Measurements from ENCODE around the gene TSSK1B. TPM values are rescaled to one million over a fixed set of nuclear protein-coding genes. Genes with fewer than 3 reads are reported as not detected.

Gene TSSK1B
- total RNA-seq, 2 experiments from 2014 or later = not detected

GRCh38 chr5:113452941-113453340 is 18.2 kb upstream of the TSSK1B start:
- no peak overlapping the region for H3K27ac Mint-ChIP-seq
- CTCF ChIA-PET = no interaction called here
- peaks cover 4% of the 10 kb centered on the region for H3K4me1 Mint-ChIP-seq (ENCODE audit: low read depth)
- TF ChIP-seq CTCF (IDR thresholded peaks at IDR 0.05) = no peak
- no peak for ATAC-seq
- H3K9me3 Mint-ChIP-seq = no peaks in the 10 kb centered on the region
- H3K36me3 Mint-ChIP-seq (ENCODE audit: low read depth) = no peaks in the 10 kb centered on the region
- no peak overlapping the region for H3K4me3 Mint-ChIP-seq
- POLR2A ChIA-PET = no interaction called here
- intact Hi-C loops (cut with micrococcal nuclease) = no loop called here
- DNase-seq = no peak
- peaks cover under 1% of the 10 kb centered on the region for H3K27me3 Mint-ChIP-seq

GRCh38 chr5:113451797-113452196 is 17.0 kb upstream of the TSSK1B start:
- CTCF ChIA-PET = no interaction called here
- ATAC-seq (no peak), DNase-seq (no peak)
- H3K9me3 Mint-ChIP-seq = no peaks in the 10 kb centered on the region
- peaks cover 4% of the 10 kb centered on the region for H3K4me1 Mint-ChIP-seq (ENCODE audit: low read depth)
- H3K4me3 Mint-ChIP-seq = no peak overlapping the region
- POLR2A ChIA-PET = no interaction called here
- peaks cover 7% of the 10 kb centered on the region for H3K27me3 Mint-ChIP-seq
- no peaks in the 10 kb centered on the region for H3K36me3 Mint-ChIP-seq (ENCODE audit: low read depth)
- no peak overlapping the region for H3K27ac Mint-ChIP-seq
- no peak for TF ChIP-seq CTCF (IDR thresholded peaks at IDR 0.05)
- intact Hi-C loops (cut with micrococcal nuclease) = no loop called here

- intact Hi-C loops (cut with micrococcal nuclease) = no loop called here
- no peaks in the 10 kb centered on the region for H3K36me3 Mint-ChIP-seq (ENCODE audit: low read depth)
- no peak overlapping the region for H3K27ac Mint-ChIP-seq
- ChIA-PET CTCF (no interaction called here), POLR2A (no interaction called here)
- H3K27me3 Mint-ChIP-seq = peaks cover 11% of the 10 kb centered on the region
- no peak for TF ChIP-seq CTCF (IDR thresholded peaks at IDR 0.05)
- ATAC-seq (no peak), DNase-seq (no peak)
- H3K4me3 Mint-ChIP-seq = no peak overlapping the region
- no peaks in the 10 kb centered on the region for H3K9me3 Mint-ChIP-seq
- H3K4me1 Mint-ChIP-seq (ENCODE audit: low read depth) = peaks cover 4% of the 10 kb centered on the region
Observed at GRCh38 chr5:113450929-113451328, 16.1 kb upstream of the TSSK1B start.

GRCh38 chr5:113450462-113450861 is 15.7 kb upstream of the TSSK1B start:
- TF ChIP-seq CTCF (IDR thresholded peaks at IDR 0.05) = no peak
- intact Hi-C loops (cut with micrococcal nuclease) = no loop called here
- no peak for DNase-seq
- Mint-ChIP-seq H3K9me3 (no peaks in the 10 kb centered on the region), H3K4me3 (no peak overlapping the region), H3K27ac (no peak overlapping the region), H3K36me3 (ENCODE audit: low read depth) (no peaks in the 10 kb centered on the region), H3K4me1 (ENCODE audit: low read depth) (peaks cover 4% of the 10 kb centered on the region), H3K27me3 (peaks cover 13% of the 10 kb centered on the region)
- ChIA-PET CTCF (no interaction called here), POLR2A (no interaction called here)
- ATAC-seq = no peak

- H3K9me3 Mint-ChIP-seq = no peaks in the 10 kb centered on the region
- no peak for DNase-seq
- no peak overlapping the region for H3K27ac Mint-ChIP-seq
- no peak overlapping the region for H3K4me3 Mint-ChIP-seq
- intact Hi-C loops (cut with micrococcal nuclease) = no loop called here
- no peak for ATAC-seq
- no peak for TF ChIP-seq CTCF (IDR thresholded peaks at IDR 0.05)
- ChIA-PET CTCF (interaction anchor here (0.6 to 1.8 kb wide), 2 partner anchors 157 to 1149 kb away, joined by 3 to 4 read pairs; no protein-coding TSS in a partner anchor), POLR2A (no interaction called here)
- H3K36me3 Mint-ChIP-seq (ENCODE audit: low read depth) = no peaks in the 10 kb centered on the region
- peaks cover 4% of the 10 kb centered on the region for H3K4me1 Mint-ChIP-seq (ENCODE audit: low read depth)
- H3K27me3 Mint-ChIP-seq = peaks cover 19% of the 10 kb centered on the region
Observed at GRCh38 chr5:113448252-113448651, 13.5 kb upstream of the TSSK1B start.

All from activated CD8-positive, alpha-beta T cell treated with anti-CD3 and anti-CD28 coated beads for 36 hours (primary cell).